CD4-positive, CD25-positive, alpha-beta regulatory T cell (primary cell): ENCODE measurements around the gene NAB1. TPM values are rescaled to one million over a fixed set of nuclear protein-coding genes. Genes with fewer than 3 reads are reported as not detected.

ENCODE experiments used
- ATAC-seq, 2 donors: fragments of 150-1000 bp; cut with Tn5 transposase; one replicate each; pipeline ENCODE4 v1.10.0; 2021; ENCODE audit warnings: low read depth in 2 of 2, moderate number of reproducible peaks in 2 of 2, moderate library complexity in 1 of 2
- DNase-seq, 3 donors: peaks; one replicate each; pipeline versions ENCODE4 v3.0.0 to v3.0.0-alpha.2; 2012 to 2022; ENCODE audit warnings: mixed read lengths in 1 of 3
- H3K27ac ChIP-seq: one replicate; pipeline ENCODE4 v1.7.0; 2013; ENCODE audit warnings: mild to moderate bottlenecking, low read length; ENCODE audit not compliant: insufficient read depth, poor library complexity, severe bottlenecking
- H3K27me3 ChIP-seq: one replicate; pipeline ENCODE4 v1.7.0; 2013; ENCODE audit warnings: low read length; ENCODE audit not compliant: control insufficient read depth, insufficient read depth
- H3K36me3 ChIP-seq: one replicate; pipeline ENCODE4 v1.7.0; 2013; ENCODE audit warnings: mild to moderate bottlenecking, low read length, moderate library complexity; ENCODE audit not compliant: control insufficient read depth, insufficient read depth
- H3K4me1 ChIP-seq: 2 replicates; pipeline ENCODE4 v1.7.0; 2013; ENCODE audit warnings: mild to moderate bottlenecking, low read length; ENCODE audit not compliant: insufficient read depth, control insufficient read depth, poor library complexity, severe bottlenecking
- H3K4me3 ChIP-seq: one replicate; pipeline ENCODE4 v1.7.0; 2013; ENCODE audit warnings: low read depth, mild to moderate bottlenecking, low read length, moderate library complexity
- H3K9me3 ChIP-seq, 2 experiments: 1 replicate in 1 of 2; 2 replicates in 1 of 2; pipeline ENCODE4 v1.7.0; 2013; ENCODE audit warnings: low read length in 2 of 2, mild to moderate bottlenecking in 1 of 2, moderate library complexity in 1 of 2; ENCODE audit not compliant: control insufficient read depth in 2 of 2
- H3K27ac Mint-ChIP-seq, 3 donors: one replicate each; pipeline ENCODE4 v1.8.0; 2020 to 2022; ENCODE audit warnings: mild to moderate bottlenecking in 3 of 3, mixed read lengths in 3 of 3, moderate library complexity in 2 of 3
- H3K27me3 Mint-ChIP-seq: one replicate; pipeline ENCODE4 v1.8.0; 2022; ENCODE audit warnings: mild to moderate bottlenecking, mixed read lengths
- H3K36me3 Mint-ChIP-seq: one replicate; pipeline ENCODE4 v1.8.0; 2020; ENCODE audit warnings: mixed read lengths
- H3K4me1 Mint-ChIP-seq, 4 donors: one replicate each; pipeline ENCODE4 v1.8.0; 2020 to 2022; ENCODE audit warnings: mixed read lengths in 4 of 4, mild to moderate bottlenecking in 1 of 4
- H3K4me3 Mint-ChIP-seq, 4 donors: one replicate each; pipeline ENCODE4 v1.8.0; 2020 to 2022; ENCODE audit warnings: mild to moderate bottlenecking in 4 of 4, mixed read lengths in 4 of 4, moderate library complexity in 3 of 4
- H3K9me3 Mint-ChIP-seq, 7 donors: one replicate each; pipeline ENCODE4 v1.8.0; 2020 to 2022; ENCODE audit warnings: mixed read lengths in 7 of 7, mild to moderate bottlenecking in 3 of 7, moderate library complexity in 2 of 7
- polyA plus RNA-seq, 4 donors: library from polyadenylated mRNA; unstranded; fragments of 300-500 nt; fragmentation: Illumina TruSeq; gene quantifications; one replicate each; pipeline ENCODE4 v1.2.3, GENCODE V29; 2021
- total RNA-seq: library from RNA; stranded (reverse); gene quantifications from one replicate; pipeline ENCODE4 v1.2.3, GENCODE V29; 2022

NAB1 gene
- total and polyA plus RNA-seq, 5 donors from 2014 or later: 1.5 to 42.7 (median 2.9) TPM

GRCh38 chr2:190679391-190679790 lies 30.5 kb downstream of the NAB1 start:
- no peaks in the 10 kb centered on the region for H3K9me3 ChIP-seq
- Mint-ChIP-seq H3K4me3 (peak overlapping the region in 2 of 4 donors; percentile 7 to 87), H3K9me3 (no peaks in the 10 kb centered on the region), H3K27me3 (no peaks in the 10 kb centered on the region), H3K27ac (peak overlapping the region in 2 of 3 donors; percentile 79 to 89), H3K4me1 (peaks cover 33 to 53% (median 43%) of the 10 kb centered on the region in 4 donors), H3K36me3 (peaks cover 12% of the 10 kb centered on the region)
- peak overlapping the region; percentile 70 for H3K4me3 ChIP-seq
- H3K27ac ChIP-seq: peak overlapping the region; percentile 71
- no peak for ATAC-seq
- H3K4me1 ChIP-seq: peaks cover 40% of the 10 kb centered on the region
- no peak for DNase-seq
- no peaks in the 10 kb centered on the region for H3K27me3 ChIP-seq
- no peaks in the 10 kb centered on the region for H3K36me3 ChIP-seq

- peak overlapping the region in 2 of 3 donors; percentile 79 to 89 for H3K27ac Mint-ChIP-seq
- Histone ChIP-seq H3K27ac (peak overlapping the region; percentile 71), H3K36me3 (no peaks in the 10 kb centered on the region)
These were observed 31.1 kb downstream of the NAB1 start for GRCh38 chr2:190679813-190680591.

GRCh38 chr2:190682168-190682567 lies 33.3 kb downstream of the NAB1 start:
- H3K27me3 ChIP-seq: no peaks in the 10 kb centered on the region
- H3K9me3 ChIP-seq: no peaks in the 10 kb centered on the region
- peaks cover 13% of the 10 kb centered on the region for H3K36me3 Mint-ChIP-seq
- peaks cover 28% of the 10 kb centered on the region for H3K4me1 ChIP-seq
- H3K27me3 Mint-ChIP-seq: no peaks in the 10 kb centered on the region
- H3K4me3 Mint-ChIP-seq: no peak overlapping the region
- DNase-seq: no peak
- no peak for ATAC-seq
- peaks cover 20 to 39% (median 28%) of the 10 kb centered on the region in 4 donors for H3K4me1 Mint-ChIP-seq
- H3K36me3 ChIP-seq: peaks cover 15% of the 10 kb centered on the region
- H3K9me3 Mint-ChIP-seq: no peaks in the 10 kb centered on the region
- no peak overlapping the region for H3K27ac ChIP-seq
- no peak overlapping the region for H3K4me3 ChIP-seq
- peak overlapping the region in 1 of 3 donors; percentile 25 for H3K27ac Mint-ChIP-seq

More at GRCh38 chr2:190679813-190680591, 31.1 kb downstream of the NAB1 start:
- DNase-seq (peak; percentile 24 to 52 (median 39)), ATAC-seq (peak; percentile 54 to 78)
- peak overlapping the region; percentile 21 for H3K4me3 ChIP-seq
- no peaks in the 10 kb centered on the region for H3K27me3 ChIP-seq
- Mint-ChIP-seq H3K27me3 (no peaks in the 10 kb centered on the region), H3K4me3 (peak overlapping the region; percentile 7 to 87 (median 66)), H3K4me1 (peaks cover 29 to 49% (median 41%) of the 10 kb centered on the region in 4 donors), H3K9me3 (no peaks in the 10 kb centered on the region), H3K36me3 (peaks cover 11% of the 10 kb centered on the region)
- no peaks in the 10 kb centered on the region for H3K9me3 ChIP-seq
- peaks cover 34% of the 10 kb centered on the region for H3K4me1 ChIP-seq

- peaks cover 24% of the 10 kb centered on the region for H3K36me3 Mint-ChIP-seq
- peaks cover 12 to 26% (median 20%) of the 10 kb centered on the region in 4 donors for H3K4me1 Mint-ChIP-seq
- peak overlapping the region in 2 of 3 donors; percentile 62 to 84 for H3K27ac Mint-ChIP-seq
- Histone ChIP-seq H3K9me3 (no peaks in the 10 kb centered on the region), H3K27me3 (no peaks in the 10 kb centered on the region), H3K4me3 (no peak overlapping the region), H3K27ac (peak overlapping the region; percentile 52), H3K36me3 (peaks cover 25% of the 10 kb centered on the region), H3K4me1 (peaks cover 15% of the 10 kb centered on the region)
- DNase-seq (peak in 1 of 3 donors; percentile 14), ATAC-seq (no peak)
- H3K4me3 Mint-ChIP-seq: peak overlapping the region in 1 of 4 donors; percentile 13
- no peaks in the 10 kb centered on the region for H3K27me3 Mint-ChIP-seq
- no peaks in the 10 kb centered on the region for H3K9me3 Mint-ChIP-seq
These were observed 34.9 kb downstream of the NAB1 start for GRCh38 chr2:190683802-190684201.

GRCh38 chr2:190684931-190685330 lies 36.0 kb downstream of the NAB1 start:
- Mint-ChIP-seq H3K36me3 (peaks cover 26% of the 10 kb centered on the region), H3K27me3 (no peaks in the 10 kb centered on the region), H3K4me1 (peaks cover 8 to 16% (median 13%) of the 10 kb centered on the region in 4 donors), H3K9me3 (no peaks in the 10 kb centered on the region), H3K27ac (peak overlapping the region in 1 of 3 donors; percentile 55), H3K4me3 (no peak overlapping the region)
- Histone ChIP-seq H3K4me1 (peaks cover 4% of the 10 kb centered on the region), H3K27ac (no peak overlapping the region), H3K9me3 (no peaks in the 10 kb centered on the region), H3K4me3 (no peak overlapping the region), H3K27me3 (no peaks in the 10 kb centered on the region), H3K36me3 (peaks cover 25% of the 10 kb centered on the region)
- DNase-seq: no peak
- ATAC-seq: no peak

GRCh38 chr2:190685333-190685732 lies 36.5 kb downstream of the NAB1 start:
- H3K36me3 Mint-ChIP-seq: peaks cover 27% of the 10 kb centered on the region
- no peaks in the 10 kb centered on the region for H3K4me1 ChIP-seq

GRCh38 chr2:190693533-190694232 lies 44.8 kb downstream of the NAB1 start:
- DNase-seq: no peak
- peaks cover 7 to 33% (median 21%) of the 10 kb centered on the region in 4 donors for H3K4me1 Mint-ChIP-seq
- Histone ChIP-seq H3K36me3 (peaks cover 4% of the 10 kb centered on the region), H3K27me3 (no peaks in the 10 kb centered on the region), H3K4me3 (peak overlapping the region; percentile 70), H3K9me3 (no peaks in the 10 kb centered on the region), H3K27ac (no peak overlapping the region), H3K4me1 (no peaks in the 10 kb centered on the region)
- H3K9me3 Mint-ChIP-seq: peaks cover 0 to 2% (median 0%) of the 10 kb centered on the region in 7 donors
- H3K4me3 Mint-ChIP-seq: peak overlapping the region in 2 of 4 donors; percentile 17 to 35
- H3K27ac Mint-ChIP-seq: no peak overlapping the region
- ATAC-seq: no peak
- peaks cover 17% of the 10 kb centered on the region for H3K36me3 Mint-ChIP-seq
- H3K27me3 Mint-ChIP-seq: no peaks in the 10 kb centered on the region

More at GRCh38 chr2:190685333-190685732, 36.5 kb downstream of the NAB1 start:
- H3K27me3 Mint-ChIP-seq: no peaks in the 10 kb centered on the region
- H3K27ac Mint-ChIP-seq: no peak overlapping the region
- H3K27me3 ChIP-seq: no peaks in the 10 kb centered on the region
- H3K9me3 ChIP-seq: no peaks in the 10 kb centered on the region
- peaks cover 25% of the 10 kb centered on the region for H3K36me3 ChIP-seq
- no peak overlapping the region for H3K27ac ChIP-seq
- no peak overlapping the region for H3K4me3 Mint-ChIP-seq
- DNase-seq (no peak), ATAC-seq (no peak)
- H3K4me3 ChIP-seq: no peak overlapping the region
- peaks cover 5 to 12% (median 9%) of the 10 kb centered on the region in 4 donors for H3K4me1 Mint-ChIP-seq
- H3K9me3 Mint-ChIP-seq: no peaks in the 10 kb centered on the region
